ENCODE measurements around the gene PHACTR1. TPM values are rescaled to one million over a fixed set of nuclear protein-coding genes. Genes with fewer than 3 reads are reported as not detected.

PHACTR1 gene
- total and polyA plus RNA-seq, 9 of the 15 experiments (the other 6 are each of a cell fraction or from before 2014, with no cell fraction given): 11.5 to 32.6 (median 22.0) TPM

DNA sequence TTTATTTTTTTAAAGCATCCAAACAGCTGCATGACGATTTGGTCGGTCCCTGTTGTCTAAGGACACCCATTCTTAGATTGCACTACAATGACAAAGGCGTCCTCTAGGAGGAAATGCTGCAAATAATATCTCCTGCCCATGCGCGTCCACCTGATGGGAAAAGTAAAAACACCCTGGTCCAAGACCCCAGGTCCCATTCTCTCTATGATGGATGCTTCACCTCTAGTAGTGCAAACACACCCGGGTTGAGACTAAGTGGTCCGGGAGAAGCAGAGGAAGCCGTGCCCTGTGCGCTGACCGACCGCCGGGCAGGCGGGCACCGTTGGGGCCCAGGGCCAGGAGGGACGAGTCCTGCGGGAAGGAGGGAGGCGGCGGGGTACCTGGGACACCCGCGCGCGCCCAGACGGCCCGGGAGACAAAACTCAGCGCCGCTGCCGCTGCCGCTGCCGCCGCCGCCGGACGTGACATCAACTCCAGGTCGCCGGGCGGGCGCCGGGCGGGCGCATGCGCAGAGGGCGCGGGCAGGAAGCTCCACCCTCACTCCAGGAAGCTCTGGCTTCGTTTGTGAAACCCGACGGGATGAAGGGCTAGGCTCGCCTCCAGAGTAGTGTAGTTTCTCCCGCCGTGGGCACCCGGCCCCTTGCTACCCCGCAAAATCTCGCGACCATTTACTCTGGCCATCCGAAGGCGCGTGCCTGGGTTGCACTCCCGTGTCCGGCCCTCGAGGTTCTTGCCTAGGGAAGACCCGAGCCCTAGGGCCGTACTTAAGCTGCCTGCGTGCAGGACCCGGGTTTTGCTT lies 611.7 kb downstream of the PHACTR1 start, which contains the start of gene TBC1D7 (continued):
- TF ChIP-seq, protein P1, sequence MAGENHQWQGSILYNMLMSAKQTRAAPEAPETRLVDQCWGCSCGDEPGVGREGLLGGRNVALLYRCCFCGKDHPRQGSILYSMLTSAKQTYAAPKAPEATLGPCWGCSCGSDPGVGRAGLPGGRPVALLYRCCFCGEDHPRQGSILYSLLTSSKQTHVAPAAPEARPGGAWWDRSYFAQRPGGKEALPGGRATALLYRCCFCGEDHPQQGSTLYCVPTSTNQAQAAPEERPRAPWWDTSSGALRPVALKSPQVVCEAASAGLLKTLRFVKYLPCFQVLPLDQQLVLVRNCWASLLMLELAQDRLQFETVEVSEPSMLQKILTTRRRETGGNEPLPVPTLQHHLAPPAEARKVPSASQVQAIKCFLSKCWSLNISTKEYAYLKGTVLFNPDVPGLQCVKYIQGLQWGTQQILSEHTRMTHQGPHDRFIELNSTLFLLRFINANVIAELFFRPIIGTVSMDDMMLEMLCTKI (IDR thresholded peaks at IDR 0.05; ENCODE audit: partially characterized antibody): no peak
- TF ChIP-seq RFX5 (IDR thresholded peaks at IDR 0.05; ENCODE audit: low read depth, low read length): no peak
- TF ChIP-seq, protein P2, sequence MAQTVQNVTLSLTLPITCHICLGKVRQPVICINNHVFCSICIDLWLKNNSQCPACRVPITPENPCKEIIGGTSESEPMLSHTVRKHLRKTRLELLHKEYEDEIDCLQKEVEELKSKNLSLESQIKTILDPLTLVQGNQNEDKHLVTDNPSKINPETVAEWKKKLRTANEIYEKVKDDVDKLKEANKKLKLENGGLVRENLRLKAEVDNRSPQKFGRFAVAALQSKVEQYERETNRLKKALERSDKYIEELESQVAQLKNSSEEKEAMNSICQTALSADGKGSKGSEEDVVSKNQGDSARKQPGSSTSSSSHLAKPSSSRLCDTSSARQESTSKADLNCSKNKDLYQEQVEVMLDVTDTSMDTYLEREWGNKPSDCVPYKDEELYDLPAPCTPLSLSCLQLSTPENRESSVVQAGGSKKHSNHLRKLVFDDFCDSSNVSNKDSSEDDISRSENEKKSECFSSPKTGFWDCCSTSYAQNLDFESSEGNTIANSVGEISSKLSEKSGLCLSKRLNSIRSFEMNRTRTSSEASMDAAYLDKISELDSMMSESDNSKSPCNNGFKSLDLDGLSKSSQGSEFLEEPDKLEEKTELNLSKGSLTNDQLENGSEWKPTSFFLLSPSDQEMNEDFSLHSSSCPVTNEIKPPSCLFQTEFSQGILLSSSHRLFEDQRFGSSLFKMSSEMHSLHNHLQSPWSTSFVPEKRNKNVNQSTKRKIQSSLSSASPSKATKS (CRISPR knock-in tag; IDR thresholded peaks at IDR 0.05): no peak
- no peak for TF ChIP-seq CEBPG (CRISPR knock-in tag; IDR thresholded peaks at IDR 0.05)
- no peak for TF ChIP-seq CEBPG (tag; conservative IDR thresholded peaks at IDR 0.05 in 1 of 2, IDR thresholded peaks at IDR 0.05 in 1 of 2)
- TF ChIP-seq ZNF184 (CRISPR knock-in tag; IDR thresholded peaks at IDR 0.05): no peak
- no peak for TF ChIP-seq ZNF717 (CRISPR knock-in tag; IDR thresholded peaks at IDR 0.05)
- 0 out of 2 replicates have a peak, but pooled peaks have one; percentile 14 for TF ChIP-seq MYNN (IDR thresholded peaks at IDR 0.05)
- no peak for TF ChIP-seq MYNN (CRISPR knock-in tag; IDR thresholded peaks at IDR 0.05)
- TF ChIP-seq, protein P3, sequence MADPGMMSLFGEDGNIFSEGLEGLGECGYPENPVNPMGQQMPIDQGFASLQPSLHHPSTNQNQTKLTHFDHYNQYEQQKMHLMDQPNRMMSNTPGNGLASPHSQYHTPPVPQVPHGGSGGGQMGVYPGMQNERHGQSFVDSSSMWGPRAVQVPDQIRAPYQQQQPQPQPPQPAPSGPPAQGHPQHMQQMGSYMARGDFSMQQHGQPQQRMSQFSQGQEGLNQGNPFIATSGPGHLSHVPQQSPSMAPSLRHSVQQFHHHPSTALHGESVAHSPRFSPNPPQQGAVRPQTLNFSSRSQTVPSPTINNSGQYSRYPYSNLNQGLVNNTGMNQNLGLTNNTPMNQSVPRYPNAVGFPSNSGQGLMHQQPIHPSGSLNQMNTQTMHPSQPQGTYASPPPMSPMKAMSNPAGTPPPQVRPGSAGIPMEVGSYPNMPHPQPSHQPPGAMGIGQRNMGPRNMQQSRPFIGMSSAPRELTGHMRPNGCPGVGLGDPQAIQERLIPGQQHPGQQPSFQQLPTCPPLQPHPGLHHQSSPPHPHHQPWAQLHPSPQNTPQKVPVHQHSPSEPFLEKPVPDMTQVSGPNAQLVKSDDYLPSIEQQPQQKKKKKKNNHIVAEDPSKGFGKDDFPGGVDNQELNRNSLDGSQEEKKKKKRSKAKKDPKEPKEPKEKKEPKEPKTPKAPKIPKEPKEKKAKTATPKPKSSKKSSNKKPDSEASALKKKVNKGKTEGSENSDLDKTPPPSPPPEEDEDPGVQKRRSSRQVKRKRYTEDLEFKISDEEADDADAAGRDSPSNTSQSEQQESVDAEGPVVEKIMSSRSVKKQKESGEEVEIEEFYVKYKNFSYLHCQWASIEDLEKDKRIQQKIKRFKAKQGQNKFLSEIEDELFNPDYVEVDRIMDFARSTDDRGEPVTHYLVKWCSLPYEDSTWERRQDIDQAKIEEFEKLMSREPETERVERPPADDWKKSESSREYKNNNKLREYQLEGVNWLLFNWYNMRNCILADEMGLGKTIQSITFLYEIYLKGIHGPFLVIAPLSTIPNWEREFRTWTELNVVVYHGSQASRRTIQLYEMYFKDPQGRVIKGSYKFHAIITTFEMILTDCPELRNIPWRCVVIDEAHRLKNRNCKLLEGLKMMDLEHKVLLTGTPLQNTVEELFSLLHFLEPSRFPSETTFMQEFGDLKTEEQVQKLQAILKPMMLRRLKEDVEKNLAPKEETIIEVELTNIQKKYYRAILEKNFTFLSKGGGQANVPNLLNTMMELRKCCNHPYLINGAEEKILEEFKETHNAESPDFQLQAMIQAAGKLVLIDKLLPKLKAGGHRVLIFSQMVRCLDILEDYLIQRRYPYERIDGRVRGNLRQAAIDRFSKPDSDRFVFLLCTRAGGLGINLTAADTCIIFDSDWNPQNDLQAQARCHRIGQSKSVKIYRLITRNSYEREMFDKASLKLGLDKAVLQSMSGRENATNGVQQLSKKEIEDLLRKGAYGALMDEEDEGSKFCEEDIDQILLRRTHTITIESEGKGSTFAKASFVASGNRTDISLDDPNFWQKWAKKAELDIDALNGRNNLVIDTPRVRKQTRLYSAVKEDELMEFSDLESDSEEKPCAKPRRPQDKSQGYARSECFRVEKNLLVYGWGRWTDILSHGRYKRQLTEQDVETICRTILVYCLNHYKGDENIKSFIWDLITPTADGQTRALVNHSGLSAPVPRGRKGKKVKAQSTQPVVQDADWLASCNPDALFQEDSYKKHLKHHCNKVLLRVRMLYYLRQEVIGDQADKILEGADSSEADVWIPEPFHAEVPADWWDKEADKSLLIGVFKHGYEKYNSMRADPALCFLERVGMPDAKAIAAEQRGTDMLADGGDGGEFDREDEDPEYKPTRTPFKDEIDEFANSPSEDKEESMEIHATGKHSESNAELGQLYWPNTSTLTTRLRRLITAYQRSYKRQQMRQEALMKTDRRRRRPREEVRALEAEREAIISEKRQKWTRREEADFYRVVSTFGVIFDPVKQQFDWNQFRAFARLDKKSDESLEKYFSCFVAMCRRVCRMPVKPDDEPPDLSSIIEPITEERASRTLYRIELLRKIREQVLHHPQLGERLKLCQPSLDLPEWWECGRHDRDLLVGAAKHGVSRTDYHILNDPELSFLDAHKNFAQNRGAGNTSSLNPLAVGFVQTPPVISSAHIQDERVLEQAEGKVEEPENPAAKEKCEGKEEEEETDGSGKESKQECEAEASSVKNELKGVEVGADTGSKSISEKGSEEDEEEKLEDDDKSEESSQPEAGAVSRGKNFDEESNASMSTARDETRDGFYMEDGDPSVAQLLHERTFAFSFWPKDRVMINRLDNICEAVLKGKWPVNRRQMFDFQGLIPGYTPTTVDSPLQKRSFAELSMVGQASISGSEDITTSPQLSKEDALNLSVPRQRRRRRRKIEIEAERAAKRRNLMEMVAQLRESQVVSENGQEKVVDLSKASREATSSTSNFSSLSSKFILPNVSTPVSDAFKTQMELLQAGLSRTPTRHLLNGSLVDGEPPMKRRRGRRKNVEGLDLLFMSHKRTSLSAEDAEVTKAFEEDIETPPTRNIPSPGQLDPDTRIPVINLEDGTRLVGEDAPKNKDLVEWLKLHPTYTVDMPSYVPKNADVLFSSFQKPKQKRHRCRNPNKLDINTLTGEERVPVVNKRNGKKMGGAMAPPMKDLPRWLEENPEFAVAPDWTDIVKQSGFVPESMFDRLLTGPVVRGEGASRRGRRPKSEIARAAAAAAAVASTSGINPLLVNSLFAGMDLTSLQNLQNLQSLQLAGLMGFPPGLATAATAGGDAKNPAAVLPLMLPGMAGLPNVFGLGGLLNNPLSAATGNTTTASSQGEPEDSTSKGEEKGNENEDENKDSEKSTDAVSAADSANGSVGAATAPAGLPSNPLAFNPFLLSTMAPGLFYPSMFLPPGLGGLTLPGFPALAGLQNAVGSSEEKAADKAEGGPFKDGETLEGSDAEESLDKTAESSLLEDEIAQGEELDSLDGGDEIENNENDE (IDR thresholded peaks at IDR 0.05; ENCODE audit: low read depth, low read length): no peak
- TF ChIP-seq ZNF165 (CRISPR knock-in tag; IDR thresholded peaks at IDR 0.05; ENCODE audit: borderline replicate concordance): no peak
- no peak for TF ChIP-seq HMG20A (CRISPR knock-in tag; conservative IDR thresholded peaks at IDR 0.05)
